Activated CD4-positive, alpha-beta T cell treated with anti-CD3 and anti-CD28 coated beads, Interleukin-2, amount 50 U/mL, for 16 hours (primary cell): ENCODE results near the gene HECW1.

Experiments
- DNase-seq: peaks from one replicate; pipeline ENCODE4 v3.0.0-alpha.2; 2020

The HECW1 gene

GRCh38 chr7:43273939-43274719 is 161.7 kb downstream of the HECW1 start:
- DNase-seq, result no peak

- DNase-seq, result no peak
Observed at GRCh38 chr7:43274752-43275151, 162.3 kb downstream of the HECW1 start.

- DNase-seq, result no peak
Observed at GRCh38 chr7:43276547-43276946, 164.1 kb downstream of the HECW1 start.

GRCh38 chr7:43278088-43278644 is 165.7 kb downstream of the HECW1 start:
- DNase-seq, result no peak

GRCh38 chr7:43281268-43281667 is 168.8 kb downstream of the HECW1 start:
- DNase-seq, result no peak

- no peak for DNase-seq
Observed at GRCh38 chr7:43283706-43284105, 171.3 kb downstream of the HECW1 start.

GRCh38 chr7:43289826-43290225 is 177.4 kb downstream of the HECW1 start:
- DNase-seq, result no peak

- no peak for DNase-seq
Observed at GRCh38 chr7:43290978-43291377, 178.5 kb downstream of the HECW1 start.

GRCh38 chr7:43291789-43292188 is 179.3 kb downstream of the HECW1 start:
- DNase-seq, result no peak

GRCh38 chr7:43292384-43292783 is 179.9 kb downstream of the HECW1 start:
- no peak for DNase-seq

- DNase-seq, result no peak
Observed at GRCh38 chr7:43294080-43294630, 181.7 kb downstream of the HECW1 start.

GRCh38 chr7:43295429-43295828 is 183.0 kb downstream of the HECW1 start:
- DNase-seq, result no peak

GRCh38 chr7:43296306-43296705 is 183.9 kb downstream of the HECW1 start:
- DNase-seq, result no peak

GRCh38 chr7:43298617-43299016 is 186.2 kb downstream of the HECW1 start:
- DNase-seq, result no peak

GRCh38 chr7:43300121-43300520 is 187.7 kb downstream of the HECW1 start:
- DNase-seq, result no peak

- DNase-seq, result peak; percentile 34
Observed at GRCh38 chr7:43302211-43302711, 189.8 kb downstream of the HECW1 start.

GRCh38 chr7:43302773-43303460 is 190.5 kb downstream of the HECW1 start:
- DNase-seq, result peak; percentile 4

- peak; percentile 42 for DNase-seq
Observed at GRCh38 chr7:43303740-43304241, 191.3 kb downstream of the HECW1 start.

GRCh38 chr7:43306404-43306803 is 194.0 kb downstream of the HECW1 start:
- DNase-seq, result no peak

GRCh38 chr7:43307522-43307921 is 195.1 kb downstream of the HECW1 start:
- DNase-seq, result no peak

GRCh38 chr7:43308913-43309705 is 196.7 kb downstream of the HECW1 start:
- DNase-seq, result no peak

GRCh38 chr7:43309706-43310022 is 197.2 kb downstream of the HECW1 start:
- DNase-seq, result no peak

GRCh38 chr7:43311052-43311451 is 198.6 kb downstream of the HECW1 start:
- DNase-seq, result no peak
